Putamen (tissue), 1 donor: ENCODE results near the gene SLC23A2.
A peak's percentile ranks its signal among the peaks of the same experiment; 100 is the strongest.
"Not testable (repeated sequence)": the region's sequence is repeated elsewhere in the genome, so short reads cannot be mapped to it uniquely, and the experiment has no call there.

Experiments
- DNase-seq: peaks from one replicate; pipeline ENCODE4 v3.0.0-alpha.2; 2016; ENCODE audit warnings: low spot score

SLC23A2 gene

DNA sequence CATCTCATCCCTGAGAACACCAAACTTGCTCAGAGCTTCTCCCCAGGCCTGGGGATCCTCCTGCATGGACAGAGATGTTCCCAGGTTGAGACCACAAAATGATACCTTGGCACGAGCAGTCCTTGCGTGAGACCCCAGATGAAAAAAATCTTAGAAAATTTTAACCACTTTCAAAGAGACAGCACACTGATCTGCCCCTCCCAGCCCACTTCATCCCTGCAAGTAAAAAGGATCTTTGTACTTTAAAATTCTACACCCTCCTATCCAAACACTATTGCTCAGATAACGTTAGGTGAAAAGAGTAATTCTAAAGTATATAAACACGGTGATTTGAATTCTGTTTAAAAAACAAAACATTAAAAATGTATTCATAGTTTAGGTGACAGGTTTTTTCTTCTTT is 98.5 kb downstream of the SLC23A2 start:
- no peak for DNase-seq

DNA sequence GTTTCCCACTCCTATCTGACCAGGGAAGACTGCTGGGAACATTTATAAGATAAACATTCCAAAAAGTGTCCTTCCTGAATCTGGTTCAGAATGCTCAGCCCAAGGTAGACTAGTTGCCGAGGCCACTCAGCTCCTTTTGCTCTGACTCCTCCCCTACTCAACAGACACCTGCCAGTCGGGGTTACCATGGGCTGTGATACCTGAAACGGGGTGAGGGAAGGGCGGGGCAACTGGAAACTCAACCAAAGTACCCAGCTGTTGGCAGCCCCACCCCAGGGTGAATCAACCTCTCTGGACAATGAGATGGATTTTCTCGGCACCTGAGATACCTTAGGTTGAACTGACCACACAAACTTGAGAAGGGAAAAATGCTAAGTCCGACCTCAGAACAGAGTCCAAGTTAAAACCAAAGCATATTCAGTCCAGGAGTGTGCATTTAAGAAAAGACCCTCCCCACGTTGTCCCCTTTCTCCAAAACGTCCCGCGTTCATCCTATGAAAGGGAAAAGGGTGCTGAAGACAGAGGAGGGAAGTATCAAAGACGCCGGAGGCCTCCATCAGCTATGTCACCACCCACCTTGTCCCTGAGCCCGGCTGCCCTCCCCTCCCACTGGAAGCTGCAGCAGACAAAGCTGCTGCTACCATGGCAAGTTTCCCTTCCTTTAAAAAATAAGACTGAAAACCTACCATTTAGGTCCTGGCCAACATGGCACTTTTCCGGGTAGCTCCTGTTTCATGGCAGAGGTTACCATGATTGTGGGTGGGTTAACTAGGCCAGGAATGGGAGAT is 100.1 kb downstream of the SLC23A2 start:
- DNase-seq: no peak

DNA sequence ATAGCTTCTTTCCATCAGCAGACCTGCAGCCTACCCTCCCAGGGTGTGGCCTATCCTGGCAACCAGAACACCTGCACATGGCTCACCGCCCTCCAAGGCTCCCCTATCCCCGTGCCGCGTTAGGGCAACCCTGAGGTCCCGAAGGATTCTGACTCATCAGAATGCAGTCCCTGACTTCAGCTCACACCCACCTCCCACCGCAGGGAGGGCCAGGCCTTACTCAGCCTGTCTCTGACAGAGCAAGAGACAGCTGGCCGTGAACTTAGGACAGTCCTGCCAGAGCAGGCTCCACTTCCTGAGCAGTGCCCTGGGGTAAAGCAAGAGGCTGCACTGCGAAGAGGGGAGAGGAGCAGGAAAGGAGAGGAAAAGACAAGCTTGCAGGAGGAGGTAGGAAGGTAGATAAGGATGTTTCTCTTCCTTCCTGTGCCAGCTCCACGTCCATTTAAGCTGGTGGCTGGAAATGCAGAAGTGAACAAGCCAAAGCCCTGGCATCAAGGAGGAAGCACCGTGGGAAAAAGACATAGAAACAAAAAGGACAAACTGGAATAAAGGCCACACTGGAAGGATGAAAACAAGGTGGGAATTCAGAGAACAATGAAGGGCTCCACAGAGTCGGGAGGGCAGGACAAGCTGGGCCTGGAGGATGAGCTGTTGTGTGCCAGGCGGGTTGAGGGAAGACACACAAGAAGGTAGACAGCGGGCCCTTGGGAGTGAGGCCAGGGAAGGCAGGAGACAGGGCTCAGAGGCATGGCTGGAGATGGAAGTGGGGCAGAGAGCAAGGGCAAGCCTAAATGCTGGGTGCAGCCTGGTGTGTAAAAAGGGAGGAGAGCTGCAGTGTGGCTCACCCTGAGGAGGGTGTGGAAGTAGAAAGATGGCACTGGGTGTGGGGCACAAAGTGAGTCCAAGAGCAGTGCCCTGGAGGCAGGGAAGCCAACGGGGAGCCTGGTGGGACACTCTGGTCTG is 102.7 kb downstream of the SLC23A2 start:
- no peak for DNase-seq

DNA sequence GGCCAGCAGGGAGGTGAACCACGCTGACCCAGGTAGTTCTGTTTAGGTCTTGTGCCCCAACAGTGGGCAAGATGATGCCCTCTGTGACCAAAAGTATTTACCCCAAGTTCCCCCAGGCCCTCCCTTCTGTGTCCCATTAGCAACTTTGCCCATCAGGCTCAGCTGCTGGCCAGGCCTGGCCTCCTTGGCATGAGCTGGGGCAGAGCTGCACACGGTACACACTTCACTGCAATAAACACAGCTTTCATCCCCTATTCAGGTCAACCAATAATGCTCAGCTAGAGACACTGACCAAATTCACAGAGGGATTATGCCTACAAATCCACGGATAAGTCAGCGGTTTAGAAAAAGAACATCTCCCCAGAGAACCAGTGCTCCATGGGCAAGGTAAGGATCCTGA is 103.7 kb downstream of the SLC23A2 start:
- no peak for DNase-seq

DNA sequence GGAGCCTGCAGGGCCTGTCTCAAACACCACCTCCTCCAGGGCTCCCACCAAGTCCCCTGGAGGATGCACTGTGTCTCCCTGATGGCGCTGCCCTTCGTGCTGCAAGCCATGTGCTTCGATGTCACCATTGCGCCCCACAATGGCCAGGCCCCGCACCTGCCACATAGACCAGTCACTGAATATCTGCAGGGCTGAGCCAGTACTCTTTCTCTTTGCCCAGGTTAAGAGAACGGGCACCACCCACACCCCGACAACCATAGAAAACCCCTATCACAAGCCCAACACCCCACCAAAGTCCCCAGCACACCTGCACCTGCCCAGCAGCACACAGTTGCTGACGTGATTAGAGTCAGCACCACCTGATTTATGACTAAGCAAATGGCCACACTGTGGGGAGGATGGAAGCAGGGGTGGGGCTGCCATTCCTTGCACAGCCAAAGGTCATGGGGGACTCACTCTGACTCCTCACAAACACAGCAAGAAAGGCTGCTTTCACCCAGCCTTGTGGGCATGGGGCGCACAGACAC is 104.3 kb downstream of the SLC23A2 start:
- no peak for DNase-seq

DNA sequence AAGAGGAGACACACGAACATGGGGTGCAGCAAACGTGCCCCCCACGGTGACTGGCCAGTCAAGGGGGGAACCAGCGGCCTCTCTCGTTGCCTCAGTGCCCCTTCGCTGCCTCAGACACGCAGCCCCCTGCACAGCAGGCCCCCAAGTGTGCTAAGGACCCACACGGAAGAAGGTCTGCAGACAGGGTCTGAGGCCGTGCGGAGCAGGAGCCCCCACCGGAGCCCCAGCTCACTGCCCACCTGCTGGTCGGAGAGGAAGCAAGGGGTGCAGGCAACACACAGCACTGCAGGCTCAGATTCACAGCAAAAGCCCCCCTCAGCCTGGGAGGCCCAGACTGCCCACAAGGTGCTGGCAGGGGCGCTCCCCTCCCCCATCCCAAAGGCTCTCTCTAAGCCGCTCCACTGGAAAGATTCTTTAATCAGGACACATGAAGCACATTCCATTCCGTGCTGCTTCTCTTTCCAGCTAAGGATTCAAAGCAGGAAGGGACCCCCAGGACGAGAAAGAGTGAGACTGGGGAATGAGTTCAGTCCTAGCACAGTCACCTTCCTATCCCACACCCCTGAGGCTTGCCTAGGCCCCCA is 105.1 kb downstream of the SLC23A2 start:
- DNase-seq: no peak

DNA sequence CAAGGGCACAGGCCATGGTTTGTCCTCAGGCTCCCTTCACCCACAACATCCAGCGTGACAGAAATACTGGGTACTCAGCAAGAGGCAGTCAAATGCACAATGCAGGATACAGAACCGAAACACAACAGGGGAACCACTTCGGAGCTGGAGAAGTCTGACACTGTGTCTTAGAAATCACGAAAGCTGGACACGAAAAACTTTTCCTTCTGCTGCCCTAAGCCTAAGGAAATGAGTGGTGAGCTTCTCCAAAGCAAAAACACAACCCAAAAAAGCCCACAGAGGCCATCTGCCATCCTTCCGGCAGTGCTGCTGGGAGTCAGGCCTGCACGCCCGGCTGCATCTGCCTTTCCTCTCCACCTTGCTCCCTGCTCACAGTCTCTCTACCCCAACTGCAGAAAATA is 106.3 kb downstream of the SLC23A2 start:
- DNase-seq: peak; percentile 29

DNA sequence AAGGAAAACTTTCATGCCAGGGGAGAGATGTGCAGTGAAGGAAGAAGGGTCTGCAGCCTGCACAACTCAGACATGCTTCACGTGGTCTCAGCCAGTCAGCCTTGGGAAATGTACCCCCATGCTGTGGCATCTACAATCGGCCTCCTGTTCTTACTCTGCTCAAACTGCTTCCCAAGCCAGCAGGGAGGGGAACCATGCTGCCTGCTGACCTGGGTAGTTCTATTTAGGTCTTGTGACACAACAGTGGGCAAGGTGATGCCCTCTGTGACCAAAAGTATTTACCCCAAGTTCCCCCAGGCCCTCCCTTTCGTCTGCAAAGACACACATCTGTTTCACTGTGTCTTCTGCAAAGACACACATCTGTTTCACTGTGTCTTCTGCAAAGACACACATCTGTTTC is 106.9 kb downstream of the SLC23A2 start:
- no peak for DNase-seq

DNA sequence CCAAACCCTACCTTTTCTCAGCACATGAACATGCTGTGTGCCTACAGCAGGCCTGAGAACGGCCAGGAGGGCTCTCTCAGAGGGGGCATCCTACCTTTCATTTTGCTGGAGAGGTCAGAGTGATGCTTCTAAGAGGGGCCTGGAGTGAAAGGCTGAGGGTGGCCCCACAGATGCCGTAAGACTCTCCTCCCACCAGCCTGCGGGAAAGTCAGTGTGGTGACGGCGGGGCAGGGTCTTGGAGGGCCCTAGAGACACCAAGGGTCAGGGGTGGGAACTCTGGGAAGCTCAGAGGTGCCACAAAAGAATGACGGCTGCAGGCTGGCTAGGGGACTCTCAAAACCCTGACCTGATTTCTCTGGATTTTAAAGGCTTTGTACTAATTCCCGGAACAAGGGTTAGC is 107.6 kb downstream of the SLC23A2 start:
- DNase-seq: no peak

DNA sequence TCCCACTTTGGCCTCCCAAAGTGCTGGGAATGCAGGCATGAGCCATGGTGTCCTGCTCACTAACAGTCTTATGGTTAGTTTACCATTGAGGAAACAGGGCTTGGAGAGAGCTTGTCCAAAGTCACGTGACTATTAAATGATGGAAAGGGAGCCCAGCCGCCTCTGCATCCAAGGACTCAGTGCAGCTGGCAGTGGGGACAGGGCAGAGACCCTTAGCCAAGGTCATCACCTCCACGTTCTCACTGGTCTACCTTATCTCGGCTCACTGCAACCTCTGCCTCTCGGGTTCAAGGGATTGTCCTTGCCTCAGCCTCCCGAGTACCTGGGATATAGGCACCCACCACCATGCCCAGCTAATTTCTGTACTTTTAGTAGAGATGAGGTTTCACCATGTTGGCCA is 109.3 kb downstream of the SLC23A2 start:
- DNase-seq: no peak

DNA sequence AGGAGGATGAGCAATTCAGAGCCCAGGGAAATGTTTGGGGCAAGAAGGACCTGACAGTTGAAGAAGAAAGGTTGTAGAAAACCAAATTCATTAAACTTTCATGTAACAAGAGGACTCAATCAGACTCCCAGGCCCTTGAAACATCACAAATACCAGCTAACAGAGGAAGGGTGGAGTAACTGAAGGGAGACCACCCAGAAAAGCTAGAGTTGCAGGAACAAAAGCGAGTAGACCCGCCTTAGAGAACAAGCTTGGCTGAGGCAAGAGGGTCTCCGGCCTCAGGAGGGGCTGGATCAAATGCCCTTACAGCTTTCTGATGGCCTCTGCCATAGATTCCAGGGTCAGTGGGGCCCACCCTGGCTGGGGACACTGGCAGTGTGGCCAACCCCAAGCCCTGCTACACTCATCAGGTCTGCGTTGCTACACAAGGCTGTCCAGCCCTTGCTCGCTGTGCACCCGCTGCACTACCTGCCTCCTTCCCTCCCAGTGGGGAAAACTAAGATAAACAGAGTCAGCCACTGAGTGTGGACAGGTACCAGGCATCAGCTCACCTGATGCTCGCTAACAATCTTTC is 110.0 kb downstream of the SLC23A2 start:
- DNase-seq: no peak

DNA sequence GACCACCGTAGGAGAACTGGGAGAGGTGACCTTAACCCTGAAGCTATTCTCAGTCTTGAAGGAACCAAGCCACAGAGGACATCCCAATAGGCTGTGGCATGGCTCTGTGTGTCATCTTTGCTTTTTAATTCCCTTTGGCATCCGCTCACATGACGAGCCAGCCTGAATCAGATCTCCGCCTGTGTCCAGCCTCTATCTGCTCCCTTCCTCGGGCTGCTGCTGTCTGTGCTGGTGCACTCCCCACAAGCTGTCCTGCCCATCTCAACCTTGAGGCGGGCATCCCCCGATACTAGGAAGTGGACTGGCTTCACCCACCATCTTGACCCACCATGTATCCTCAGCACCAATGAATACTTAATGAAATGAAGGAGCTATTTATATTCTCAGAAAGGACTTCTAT is 111.9 kb downstream of the SLC23A2 start:
- no peak for DNase-seq

DNA sequence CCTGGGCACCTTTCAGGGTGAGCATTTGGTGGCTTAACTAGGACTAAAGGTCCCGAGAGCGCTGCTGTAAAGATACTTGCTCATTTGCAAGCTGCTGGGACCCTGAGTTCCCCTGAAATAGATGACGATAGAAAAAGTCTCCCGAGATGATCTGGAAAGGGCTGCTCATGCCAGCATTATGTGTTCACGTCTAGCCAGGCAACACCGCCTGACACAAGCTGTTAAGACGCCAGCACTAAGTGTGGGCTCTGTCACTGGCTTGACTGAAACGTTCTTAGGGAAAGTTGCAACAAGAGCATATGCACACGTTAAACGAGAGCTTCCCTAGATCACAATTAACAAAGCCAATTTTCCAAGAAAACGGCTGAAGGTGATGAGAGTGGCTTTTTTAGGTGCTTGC is 113.7 kb downstream of the SLC23A2 start:
- DNase-seq: no peak

DNA sequence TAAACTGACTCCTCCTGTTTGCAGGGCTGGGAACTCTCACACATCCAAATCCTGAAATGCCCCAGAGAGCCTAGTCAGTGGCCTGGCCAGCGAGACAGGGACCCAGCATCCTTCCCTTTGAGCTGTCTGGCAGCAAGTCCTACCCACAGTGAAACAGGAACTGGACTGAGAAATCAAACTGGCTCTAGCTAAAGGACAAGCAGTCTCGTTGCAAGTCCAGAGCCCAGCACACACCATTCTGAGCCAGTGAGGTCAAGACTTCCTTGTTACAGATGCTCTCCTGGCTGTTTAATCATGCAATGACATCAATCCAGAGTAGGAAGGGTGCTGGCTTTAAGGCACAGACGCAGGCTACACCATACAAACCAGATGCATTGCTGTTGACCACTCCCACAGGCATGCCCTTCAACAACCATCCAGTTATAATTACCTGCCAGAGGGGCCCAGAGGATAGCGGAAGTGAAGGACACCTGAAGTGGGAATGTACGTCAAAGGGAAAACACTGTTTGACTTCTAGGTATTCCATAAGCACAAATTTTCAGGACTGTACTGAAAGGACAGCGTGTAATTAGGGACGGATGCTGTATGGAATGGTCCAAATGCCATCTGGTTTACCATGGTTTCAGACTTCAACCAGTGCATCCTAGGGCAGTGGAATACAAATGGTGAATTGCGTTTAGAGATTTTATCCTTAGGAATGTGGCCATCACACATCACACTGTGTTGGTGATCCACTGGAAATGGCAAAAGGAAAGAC is 114.4 kb downstream of the SLC23A2 start:
- DNase-seq: no peak

DNA sequence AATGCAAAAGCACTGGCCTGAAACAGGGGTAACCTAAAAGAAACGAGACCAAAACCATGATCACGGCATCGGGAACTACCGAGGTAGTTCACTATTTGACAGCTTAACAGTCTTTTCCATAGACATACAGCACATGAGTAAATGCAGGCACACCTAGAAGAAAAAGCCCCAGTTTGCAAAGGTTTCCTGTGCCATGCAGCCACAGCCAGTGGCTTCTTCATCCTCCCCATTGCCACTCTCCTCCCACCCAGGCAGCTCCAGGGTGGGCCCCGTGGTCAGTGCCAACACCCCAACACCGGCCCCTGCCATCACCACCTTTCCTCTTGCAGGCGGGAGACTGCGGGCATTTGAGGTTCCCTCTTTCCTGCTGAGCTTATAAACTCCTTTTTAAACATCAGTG is 115.4 kb downstream of the SLC23A2 start:
- DNase-seq: no peak

DNA sequence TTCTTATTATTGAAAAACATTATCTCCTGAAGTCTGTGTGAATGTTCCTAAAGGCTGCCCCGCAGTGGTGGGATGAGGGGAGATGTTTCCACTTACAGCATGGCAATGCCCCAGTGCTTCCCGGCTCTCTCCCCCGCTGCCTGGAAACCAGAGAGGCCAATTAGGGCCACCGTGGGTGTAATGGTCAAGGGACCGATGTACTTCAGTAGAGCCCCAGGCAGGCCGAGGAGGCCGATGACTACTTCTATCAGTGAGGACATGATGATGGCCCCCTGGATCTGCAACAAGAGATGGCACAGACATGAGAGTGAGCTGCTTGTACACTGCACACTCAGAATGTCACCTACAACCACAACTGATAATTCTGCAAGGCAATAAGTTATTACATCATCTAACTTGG is 117.8 kb downstream of the SLC23A2 start:
- DNase-seq: no peak

DNA sequence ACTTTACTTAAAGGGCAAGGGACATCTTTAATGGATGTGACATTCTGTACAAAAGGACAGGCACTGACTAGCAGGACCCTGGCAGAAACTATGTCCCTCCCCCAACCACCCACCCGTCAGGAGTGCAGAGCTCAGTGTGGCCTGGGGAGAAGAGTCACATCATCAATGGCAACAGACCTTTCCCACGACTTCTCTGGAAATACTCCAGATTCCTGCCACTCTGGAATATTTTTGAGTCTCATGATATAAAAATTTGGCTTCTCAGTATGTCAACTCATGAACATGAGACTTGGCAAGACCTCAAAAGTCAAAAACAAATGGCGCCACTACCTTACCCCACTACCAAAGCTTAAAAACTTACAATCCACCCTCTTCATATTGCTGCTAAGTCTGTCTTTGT is 118.3 kb downstream of the SLC23A2 start:
- DNase-seq: no peak

DNA sequence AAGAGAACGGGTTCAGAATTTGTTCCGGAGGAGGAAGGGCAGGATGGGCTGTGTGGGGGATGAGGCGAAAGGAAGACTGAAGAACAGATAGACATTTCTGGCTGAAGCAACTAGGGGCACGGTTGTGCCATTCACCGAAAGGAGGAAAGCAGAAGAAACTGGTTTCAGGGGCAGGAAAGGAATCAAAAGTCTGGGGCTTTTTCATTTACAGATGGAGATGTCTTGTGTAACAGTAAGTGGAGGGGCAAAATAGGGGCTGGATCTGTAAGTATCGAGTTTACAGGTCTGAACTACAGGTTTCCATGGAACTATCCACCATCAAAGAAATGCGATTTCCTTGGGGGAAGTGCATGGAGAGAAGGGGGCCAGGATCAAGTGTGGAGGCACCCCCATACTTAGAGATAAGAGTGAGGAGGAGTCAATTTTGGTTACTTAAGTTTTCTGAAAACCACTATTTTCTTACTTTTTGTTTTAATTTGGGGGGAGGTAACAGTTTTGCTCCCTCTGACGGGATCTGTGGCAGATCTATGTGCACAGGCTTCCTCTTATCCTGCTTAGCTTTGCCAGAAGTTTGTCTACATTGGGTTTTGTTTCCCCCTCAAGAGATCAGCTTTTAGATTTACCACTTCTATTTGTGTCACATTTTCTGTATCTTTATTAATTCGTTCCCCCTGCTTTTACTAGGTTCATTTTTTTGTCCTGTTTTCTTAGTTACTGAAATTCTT is 120.1 kb downstream of the SLC23A2 start:
- DNase-seq: no peak

DNA sequence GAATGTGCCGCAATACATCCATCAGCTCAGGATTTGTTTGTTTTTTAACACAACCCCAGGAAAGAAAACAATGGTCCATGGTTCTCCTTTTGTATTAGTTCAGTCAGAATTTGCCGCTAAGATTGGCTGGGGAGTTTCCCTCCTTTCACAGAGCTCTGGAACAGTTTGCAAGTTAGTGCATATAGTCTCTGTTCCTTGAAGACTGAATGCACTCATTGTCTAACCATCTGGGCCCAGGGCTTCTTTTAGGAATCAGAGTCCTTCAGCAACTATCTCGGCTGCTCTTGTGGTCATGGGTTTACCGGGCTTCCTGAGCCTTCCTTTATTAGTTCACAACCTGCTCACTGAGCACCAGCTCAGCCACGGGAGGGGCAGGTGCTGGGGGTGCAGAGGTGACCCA is 121.3 kb downstream of the SLC23A2 start:
- no peak for DNase-seq

DNA sequence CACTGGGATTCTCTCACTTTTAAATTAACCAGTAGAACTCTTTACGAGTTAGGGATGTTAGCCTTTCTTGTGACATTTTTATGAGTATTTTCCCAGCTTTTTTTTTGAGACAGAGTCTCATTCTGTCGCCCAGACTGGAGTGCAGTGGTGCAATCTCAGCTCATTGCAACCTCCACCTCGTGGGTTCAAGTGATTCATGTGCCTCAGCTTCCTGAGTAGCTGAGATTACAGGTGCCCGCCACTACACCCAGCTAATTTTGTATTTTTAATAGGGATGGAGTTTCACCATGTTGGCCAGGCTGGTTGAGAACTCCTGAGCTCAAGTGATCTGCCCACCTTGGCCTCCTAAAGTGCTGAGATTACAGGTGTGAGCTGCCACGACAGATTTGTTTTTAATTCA is 123.2 kb downstream of the SLC23A2 start:
- DNase-seq: not testable (repeated sequence)

DNA sequence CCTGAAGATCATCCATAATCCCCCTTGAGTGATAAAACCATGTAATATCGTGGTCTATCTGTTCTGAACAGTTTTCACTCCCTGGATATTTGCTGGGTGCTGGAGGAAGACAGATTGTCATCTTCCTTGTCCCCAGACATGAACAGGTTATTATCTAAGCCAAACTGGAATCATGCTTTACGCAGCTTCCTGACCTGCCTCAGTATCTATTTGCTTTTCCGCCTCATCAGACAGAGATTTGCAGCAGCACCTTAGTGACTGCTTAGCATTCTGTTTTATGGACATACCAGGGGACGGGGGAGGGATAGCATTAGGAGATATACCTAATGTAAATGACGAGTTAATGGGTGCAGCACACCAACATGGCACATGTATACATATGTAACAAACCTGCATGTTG is 124.6 kb downstream of the SLC23A2 start:
- DNase-seq: no peak
